ENCODE results near the gene NCAPH2.

DNA sequence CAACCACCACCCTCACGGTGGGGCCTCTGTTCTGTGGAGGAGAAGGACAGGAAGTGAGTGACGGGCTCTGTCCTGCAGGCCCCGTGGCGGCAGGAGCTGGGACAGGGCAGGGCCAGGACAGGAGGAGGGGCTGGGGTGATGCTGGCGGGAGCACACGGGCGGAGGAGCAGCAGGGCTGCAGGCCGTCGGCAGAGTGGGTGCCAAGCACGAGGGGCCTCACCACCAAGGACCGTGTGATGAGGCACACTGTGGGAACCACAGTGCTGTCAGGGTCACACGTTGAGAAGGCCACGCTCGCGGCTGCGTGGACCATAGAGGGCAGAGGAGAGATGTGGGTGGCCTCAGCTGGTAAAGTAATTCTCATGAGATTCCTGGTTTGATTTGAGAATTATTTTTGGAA, 8.9 kb downstream of the NCAPH2 start:
- no peak for TF ChIP-seq EZH2phosphoT487 (IDR thresholded peaks at IDR 0.05; ENCODE audit: insufficient read depth, low read depth)
- TF ChIP-seq EZH2 (IDR thresholded peaks at IDR 0.05; ENCODE audit: insufficient read depth, poor library complexity, severe bottlenecking) = no peak

All from GM23248 (cell line).